ENCODE results near the gene FRMD5. TPM values are rescaled to one million over a fixed set of nuclear protein-coding genes. Genes with fewer than 3 reads are reported as not detected.
A peak's percentile ranks its signal among the peaks of the same experiment; 100 is the strongest.

FRMD5 gene
- polyA plus RNA-seq, 1 donor (not counting 4 experiments of a cell fraction or from before 2014, with no cell fraction given) = 7.3 TPM

- H3K9ac ChIP-seq (ENCODE audit: control insufficient read depth, extremely low read depth, insufficient read depth, low read length) = no peak overlapping the region
- no peak overlapping the region for H3K4me3 ChIP-seq (ENCODE audit: control insufficient read depth in 2 of 3, extremely low read depth in 1 of 3, insufficient read depth in 2 of 3, low read depth in 1 of 3, low read length in 3 of 3)
- H3K4me1 ChIP-seq (ENCODE audit: control insufficient read depth, extremely low read depth, insufficient read depth, low read length) = peaks cover 11% of the 10 kb centered on the region
- peak; percentile 90 for FAIRE-seq
- no peak for TF ChIP-seq CTCF (optimal IDR thresholded peaks at IDR 0.05 in 1 of 3, IDR thresholded peaks at IDR 0.05 in 1 of 3, conservative IDR thresholded peaks at IDR 0.05 in 1 of 3; ENCODE audit: extremely low read depth in 1 of 3, insufficient read depth in 2 of 3, low read length in 3 of 3)
- no peak for TF ChIP-seq EZH2 (IDR thresholded peaks at IDR 0.05; ENCODE audit: low read length)
- H3K36me3 ChIP-seq (ENCODE audit: control insufficient read depth in 2 of 2, extremely low read depth in 1 of 2, insufficient read depth in 2 of 2, low read length in 2 of 2) = no peaks in the 10 kb centered on the region
- dilution Hi-C loops (cut with MboI; ENCODE audit: extremely low pct_ligation_motif_present, low sequenced_read_pairs) = no loop called here
- no peaks in the 10 kb centered on the region for H3K27me3 ChIP-seq (ENCODE audit: control insufficient read depth, extremely low read depth, insufficient read depth, low read length)
- H2AFZ ChIP-seq (ENCODE audit: control insufficient read depth, low read length) = no peak overlapping the region
- no peaks in the 10 kb centered on the region for H3K9me3 ChIP-seq (ENCODE audit: control insufficient read depth, low read depth, low read length)
- H4K20me1 ChIP-seq (ENCODE audit: control insufficient read depth, extremely low read depth, insufficient read depth, low read length) = no peaks in the 10 kb centered on the region
- no peaks in the 10 kb centered on the region for H3K9me1 ChIP-seq (ENCODE audit: control insufficient read depth, extremely low read depth, insufficient read depth, low read length)
- no peak overlapping the region for H3K27ac ChIP-seq (ENCODE audit: control insufficient read depth, insufficient read depth, low read length)
- DNase-seq (ENCODE audit: low read depth, low spot score) = no peak
- peak overlapping the region; percentile 11 for H3K4me2 ChIP-seq (ENCODE audit: control insufficient read depth, extremely low read depth, insufficient read depth, low read depth, low read length)
- H3K79me2 ChIP-seq (ENCODE audit: control insufficient read depth, insufficient read depth, low read length) = no peaks in the 10 kb centered on the region
These were observed 196.5 kb downstream of the FRMD5 start for GRCh38 chr15:43998607-43999006.

DNA sequence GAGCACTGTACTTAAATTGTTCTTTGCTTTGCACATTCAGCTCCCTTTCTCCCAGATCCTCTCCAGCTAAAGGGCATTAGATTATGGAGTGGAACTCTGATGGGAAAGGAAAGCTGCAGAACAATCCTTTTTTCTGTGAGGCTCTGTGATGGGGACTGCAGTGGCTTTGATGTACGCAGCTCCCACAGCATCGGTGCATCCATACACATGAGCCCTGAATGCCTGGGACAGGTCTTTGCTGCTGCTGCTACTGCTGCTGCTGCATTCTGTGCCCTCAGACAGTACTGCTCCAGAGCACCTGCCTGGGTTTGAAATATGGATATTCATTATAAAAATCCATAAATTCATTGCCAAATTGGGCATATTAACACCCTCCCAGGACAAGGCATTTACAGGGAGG lies 203.9 kb downstream of the FRMD5 start:
- no peak overlapping the region for H2AFZ ChIP-seq (ENCODE audit: control insufficient read depth, low read length)
- H3K9me3 ChIP-seq (ENCODE audit: control insufficient read depth, low read depth, low read length) = no peaks in the 10 kb centered on the region
- H3K27ac ChIP-seq (ENCODE audit: control insufficient read depth, insufficient read depth, low read length) = no peak overlapping the region
- H3K79me2 ChIP-seq (ENCODE audit: control insufficient read depth, insufficient read depth, low read length) = no peaks in the 10 kb centered on the region
- TF ChIP-seq CTCF (optimal IDR thresholded peaks at IDR 0.05 in 1 of 3, IDR thresholded peaks at IDR 0.05 in 1 of 3, conservative IDR thresholded peaks at IDR 0.05 in 1 of 3; ENCODE audit: extremely low read depth in 1 of 3, insufficient read depth in 2 of 3, low read length in 3 of 3) = no peak
- TF ChIP-seq EZH2 (IDR thresholded peaks at IDR 0.05; ENCODE audit: low read length) = no peak
- H4K20me1 ChIP-seq (ENCODE audit: control insufficient read depth, extremely low read depth, insufficient read depth, low read length) = no peaks in the 10 kb centered on the region
- no peak overlapping the region for H3K4me2 ChIP-seq (ENCODE audit: control insufficient read depth, extremely low read depth, insufficient read depth, low read depth, low read length)
- no peak overlapping the region for H3K4me3 ChIP-seq (ENCODE audit: control insufficient read depth in 2 of 3, extremely low read depth in 1 of 3, insufficient read depth in 2 of 3, low read depth in 1 of 3, low read length in 3 of 3)
- H3K27me3 ChIP-seq (ENCODE audit: control insufficient read depth, extremely low read depth, insufficient read depth, low read length) = no peaks in the 10 kb centered on the region
- H3K36me3 ChIP-seq (ENCODE audit: control insufficient read depth in 2 of 2, extremely low read depth in 1 of 2, insufficient read depth in 2 of 2, low read length in 2 of 2) = peaks cover 0 to 2% of the 10 kb centered on the region in 2 experiments
- no peak for FAIRE-seq
- dilution Hi-C loops (cut with MboI; ENCODE audit: extremely low pct_ligation_motif_present, low sequenced_read_pairs) = no loop called here
- no peaks in the 10 kb centered on the region for H3K4me1 ChIP-seq (ENCODE audit: control insufficient read depth, extremely low read depth, insufficient read depth, low read length)
- no peak for DNase-seq (ENCODE audit: low read depth, low spot score)
- no peak overlapping the region for H3K9ac ChIP-seq (ENCODE audit: control insufficient read depth, extremely low read depth, insufficient read depth, low read length)
- H3K9me1 ChIP-seq (ENCODE audit: control insufficient read depth, extremely low read depth, insufficient read depth, low read length) = no peaks in the 10 kb centered on the region

Data from keratinocyte (primary cell).